Left ventricle myocardium inferior (tissue), 1 donor: ENCODE data around the gene AASDH. TPM values are rescaled to one million over a fixed set of nuclear protein-coding genes. Genes with fewer than 3 reads are reported as not detected.

Experiments used
- DNase-seq: peaks from one replicate; pipeline ENCODE4 v3.0.0-alpha.2; 2020
- H3K27ac ChIP-seq: fragments of 200-600 bp; replicated peaks from 2 replicates; pipeline ENCODE4 v1.8.0; 2021
- H3K27me3 ChIP-seq: fragments of 200-600 bp; 2 replicates; pipeline ENCODE4 v1.8.0; 2021; ENCODE audit warnings: low read depth
- H3K36me3 ChIP-seq: fragments of 200-600 bp; 2 replicates; pipeline ENCODE4 v1.8.0; 2021
- H3K4me1 ChIP-seq: fragments of 200-600 bp; 2 replicates; pipeline ENCODE4 v1.8.0; 2021
- H3K4me3 ChIP-seq: fragments of 200-600 bp; 2 replicates; pipeline ENCODE4 v1.8.0; 2021; ENCODE audit warnings: mild to moderate bottlenecking, moderate library complexity
- H3K9me3 ChIP-seq: fragments of 200-600 bp; replicated peaks from 2 replicates; pipeline ENCODE4 v1.8.0; 2021
- CTCF ChIP-seq: fragments of 200-600 bp; IDR thresholded peaks from 2 replicates; pipeline ENCODE4 v1.8.0; 2021; ENCODE audit warnings: antibody characterized with exemption, mild to moderate bottlenecking, borderline replicate concordance
- intact Hi-C: fragments of 100-400 bp; cut with micrococcal nuclease; formaldehyde crosslinking; loops from one replicate; pipeline ENCODE4 v1.11.0; 2022
- total RNA-seq: library from RNA; stranded (reverse); fragmentation: NEBNext Ultra II Directional; extraction: Animal tissue kit (Norgen Biotek cat#: 25700); gene quantifications from one replicate; pipeline ENCODE4 v1.2.1, GENCODE V29; 2021
- donor health status: DM: no; HTN: yes; CAD: no; lungs with severe emphysema.

The AASDH gene
- total RNA-seq, 1 donor from 2014 or later, result 6.9 TPM

GRCh38 chr4:56296526-56296925, 90.8 kb downstream of the AASDH start:
- no peaks in the 10 kb centered on the region for H3K36me3 ChIP-seq
- H3K4me3 ChIP-seq, result no peak overlapping the region
- TF ChIP-seq CTCF, result no peak
- no peak overlapping the region for H3K27ac ChIP-seq
- DNase-seq, result no peak
- H3K4me1 ChIP-seq, result no peaks in the 10 kb centered on the region
- no peaks in the 10 kb centered on the region for H3K27me3 ChIP-seq
- intact Hi-C loops, result no loop called here
- peaks cover 3% of the 10 kb centered on the region for H3K9me3 ChIP-seq

GRCh38 chr4:56293121-56293520, 94.2 kb downstream of the AASDH start:
- Histone ChIP-seq H3K36me3 (no peaks in the 10 kb centered on the region), H3K9me3 (peaks cover 3% of the 10 kb centered on the region), H3K27me3 (no peaks in the 10 kb centered on the region), H3K27ac (no peak overlapping the region), H3K4me1 (peaks cover 4% of the 10 kb centered on the region), H3K4me3 (no peak overlapping the region)
- intact Hi-C loops, result no loop called here
- TF ChIP-seq CTCF, result no peak
- no peak for DNase-seq

GRCh38 chr4:56289934-56290333, 97.4 kb downstream of the AASDH start:
- H3K27ac ChIP-seq, result no peak overlapping the region

GRCh38 chr4:56288663-56289062, 98.6 kb downstream of the AASDH start:
- H3K36me3 ChIP-seq, result no peaks in the 10 kb centered on the region
- no peak overlapping the region for H3K4me3 ChIP-seq
- H3K9me3 ChIP-seq, result peaks cover 3% of the 10 kb centered on the region
- H3K27me3 ChIP-seq, result peaks cover 5% of the 10 kb centered on the region
- DNase-seq, result no peak
- no peak overlapping the region for H3K27ac ChIP-seq
- intact Hi-C loops, result no loop called here
- no peak for TF ChIP-seq CTCF
- peaks cover 4% of the 10 kb centered on the region for H3K4me1 ChIP-seq

More at GRCh38 chr4:56289934-56290333, 97.4 kb downstream of the AASDH start:
- peaks cover 3% of the 10 kb centered on the region for H3K9me3 ChIP-seq
- intact Hi-C loops, result no loop called here
- TF ChIP-seq CTCF, result no peak
- no peaks in the 10 kb centered on the region for H3K36me3 ChIP-seq
- H3K27me3 ChIP-seq, result peaks cover 5% of the 10 kb centered on the region
- H3K4me3 ChIP-seq, result no peak overlapping the region
- no peak for DNase-seq
- H3K4me1 ChIP-seq, result peaks cover 4% of the 10 kb centered on the region

Other genes starting within 250 kb of the AASDH start
- gene PPAT, start 48.1 kb upstream of the AASDH start, total RNA-seq, result 3.4 TPM
- gene PAICS, start 48.8 kb upstream of the AASDH start, total RNA-seq, result 26.6 TPM
- 32.6 TPM for gene SRP72, start 80.1 kb upstream of the AASDH start, total RNA-seq
- not detected for gene ARL9, start 118.3 kb upstream of the AASDH start, total RNA-seq